Neural crest cell (in vitro differentiated cells): ENCODE measurements around the gene TAPBPL. TPM values are rescaled to one million over a fixed set of nuclear protein-coding genes. Genes with fewer than 3 reads are reported as not detected.
A peak's percentile ranks its signal among the peaks of the same experiment; 100 is the strongest.

Experiments used
- DNase-seq: peaks from one replicate; pipeline ENCODE4 v3.0.0; 2021; ENCODE audit warnings: low read depth, mixed read lengths, low spot score
- H3K27ac Mint-ChIP-seq: one replicate; pipeline ENCODE4 v1.8.0; 2021; ENCODE audit warnings: mild to moderate bottlenecking, mixed read lengths; ENCODE audit not compliant: unreplicated experiment
- H3K27me3 Mint-ChIP-seq: 2 replicates; pipeline ENCODE4 v1.8.0; 2021; ENCODE audit warnings: low read depth, mild to moderate bottlenecking, mixed read lengths
- H3K36me3 Mint-ChIP-seq: 2 replicates; pipeline ENCODE4 v1.8.0; 2021; ENCODE audit warnings: low read depth, mild to moderate bottlenecking, mixed read lengths
- H3K4me1 Mint-ChIP-seq: 2 replicates; pipeline ENCODE4 v1.8.0; 2021; ENCODE audit warnings: mixed read lengths
- H3K4me3 Mint-ChIP-seq: one replicate; pipeline ENCODE4 v1.8.0; 2021; ENCODE audit warnings: mild to moderate bottlenecking, mixed read lengths
- H3K9me3 Mint-ChIP-seq: 2 replicates; pipeline ENCODE4 v1.8.0; 2021; ENCODE audit warnings: mixed read lengths
- long read RNA-seq: library from polyadenylated mRNA; unstranded; transcript quantifications from one replicate; pipeline ENCODE4 v2.0.0, GENCODE V29; 2020
- total RNA-seq: library from RNA; stranded (reverse); gene quantifications from 2 replicates; pipeline ENCODE4 v1.2.1, GENCODE V29; 2021
- TF ChIP-seq, protein P1 (sequence below): fragments of 200-600 bp; sonication (generic); conservative IDR thresholded peaks from 2 replicates; pipeline ENCODE4 v1.5.0; 2021; ENCODE audit warnings: antibody characterized with exemption, mild to moderate bottlenecking

The TAPBPL gene, protein sequence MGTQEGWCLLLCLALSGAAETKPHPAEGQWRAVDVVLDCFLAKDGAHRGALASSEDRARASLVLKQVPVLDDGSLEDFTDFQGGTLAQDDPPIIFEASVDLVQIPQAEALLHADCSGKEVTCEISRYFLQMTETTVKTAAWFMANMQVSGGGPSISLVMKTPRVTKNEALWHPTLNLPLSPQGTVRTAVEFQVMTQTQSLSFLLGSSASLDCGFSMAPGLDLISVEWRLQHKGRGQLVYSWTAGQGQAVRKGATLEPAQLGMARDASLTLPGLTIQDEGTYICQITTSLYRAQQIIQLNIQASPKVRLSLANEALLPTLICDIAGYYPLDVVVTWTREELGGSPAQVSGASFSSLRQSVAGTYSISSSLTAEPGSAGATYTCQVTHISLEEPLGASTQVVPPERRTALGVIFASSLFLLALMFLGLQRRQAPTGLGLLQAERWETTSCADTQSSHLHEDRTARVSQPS
- total RNA-seq = 0.73 and 1.2 TPM in 2 replicates
- long read RNA-seq, partial matches to known transcripts = 0 of 2 reads
- long read RNA-seq, other reads (novel, unspliced or antisense) = 2 of 2 reads

DNA sequence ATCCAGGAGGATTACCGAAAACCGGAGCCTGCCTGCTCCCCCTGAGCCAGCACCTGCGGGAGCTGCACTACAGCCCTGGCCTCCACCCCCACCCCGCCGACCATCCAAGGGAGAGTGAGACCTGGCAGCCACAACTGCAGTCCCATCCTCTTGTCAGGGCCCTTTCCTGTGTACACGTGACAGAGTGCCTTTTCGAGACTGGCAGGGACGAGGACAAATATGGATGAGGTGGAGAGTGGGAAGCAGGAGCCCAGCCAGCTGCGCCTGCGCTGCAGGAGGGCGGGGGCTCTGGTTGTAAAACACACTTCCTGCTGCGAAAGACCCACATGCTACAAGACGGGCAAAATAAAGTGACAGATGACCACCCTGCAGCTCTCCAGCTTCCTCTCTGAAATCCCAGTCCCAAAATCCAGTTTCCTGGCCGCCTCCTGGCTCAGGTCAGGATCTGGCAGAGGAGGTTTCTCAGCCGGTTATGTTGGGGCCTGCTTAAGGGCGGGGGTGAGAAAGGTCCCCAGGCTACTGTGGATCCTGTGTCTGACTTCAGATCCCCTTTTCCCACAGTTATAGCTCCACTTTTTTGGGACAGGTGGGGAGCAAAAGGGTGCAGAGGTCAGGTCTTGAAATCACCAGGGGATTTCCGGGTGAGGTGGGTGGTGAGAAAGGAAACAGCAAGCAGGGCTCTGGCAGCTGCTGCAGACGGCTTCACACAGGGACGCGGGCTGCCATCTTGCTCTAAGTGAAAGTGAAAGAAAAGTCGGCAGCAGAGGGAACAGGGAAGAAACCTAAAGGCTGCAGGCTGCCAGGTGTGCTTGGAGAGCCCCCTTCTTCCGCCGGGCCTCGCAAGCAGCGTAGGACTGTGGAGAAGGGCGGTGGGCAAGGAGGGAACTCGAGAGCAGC lies at the start of gene TAPBPL:
TAPBPL (plus strand) TSS at position 695 of the 897 bp plus-strand sequence. CDS start 207 bp downstream, outside the sequence.
- peak within 1 kb of the TSS; percentile 92 for H3K27ac Mint-ChIP-seq
- peaks cover 26% of the 10 kb centered on the region for H3K4me1 Mint-ChIP-seq
- H3K27me3 Mint-ChIP-seq = no peaks in the 10 kb centered on the region
- no peaks in the 10 kb centered on the region for H3K36me3 Mint-ChIP-seq
- peak within 1 kb of the TSS; percentile 87 for H3K4me3 Mint-ChIP-seq
- no peaks in the 10 kb centered on the region for H3K9me3 Mint-ChIP-seq
- DNase-seq = peak; percentile 44
- TF ChIP-seq, protein P1, sequence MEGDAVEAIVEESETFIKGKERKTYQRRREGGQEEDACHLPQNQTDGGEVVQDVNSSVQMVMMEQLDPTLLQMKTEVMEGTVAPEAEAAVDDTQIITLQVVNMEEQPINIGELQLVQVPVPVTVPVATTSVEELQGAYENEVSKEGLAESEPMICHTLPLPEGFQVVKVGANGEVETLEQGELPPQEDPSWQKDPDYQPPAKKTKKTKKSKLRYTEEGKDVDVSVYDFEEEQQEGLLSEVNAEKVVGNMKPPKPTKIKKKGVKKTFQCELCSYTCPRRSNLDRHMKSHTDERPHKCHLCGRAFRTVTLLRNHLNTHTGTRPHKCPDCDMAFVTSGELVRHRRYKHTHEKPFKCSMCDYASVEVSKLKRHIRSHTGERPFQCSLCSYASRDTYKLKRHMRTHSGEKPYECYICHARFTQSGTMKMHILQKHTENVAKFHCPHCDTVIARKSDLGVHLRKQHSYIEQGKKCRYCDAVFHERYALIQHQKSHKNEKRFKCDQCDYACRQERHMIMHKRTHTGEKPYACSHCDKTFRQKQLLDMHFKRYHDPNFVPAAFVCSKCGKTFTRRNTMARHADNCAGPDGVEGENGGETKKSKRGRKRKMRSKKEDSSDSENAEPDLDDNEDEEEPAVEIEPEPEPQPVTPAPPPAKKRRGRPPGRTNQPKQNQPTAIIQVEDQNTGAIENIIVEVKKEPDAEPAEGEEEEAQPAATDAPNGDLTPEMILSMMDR = no peak

DNA sequence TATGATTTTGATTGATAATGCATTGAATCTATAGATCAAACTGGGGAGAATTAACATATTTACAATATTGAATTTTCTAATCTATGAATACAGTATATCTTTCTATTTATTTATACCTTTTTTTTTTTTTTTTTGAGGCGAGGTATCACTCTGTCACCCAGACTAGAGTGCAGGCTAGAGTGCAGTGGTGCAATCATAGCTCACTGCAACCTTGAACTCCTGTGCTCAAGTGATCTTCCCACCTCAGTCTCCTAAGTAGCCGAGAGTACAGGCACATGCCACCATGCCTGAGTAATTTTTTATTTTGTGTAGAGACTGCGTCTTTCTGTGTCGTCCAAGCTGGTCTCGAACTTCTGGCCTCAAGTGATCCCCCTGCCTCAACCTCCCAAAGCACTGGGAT lies 47.5 kb upstream of the TAPBPL start:
- peaks cover 4% of the 10 kb centered on the region for H3K9me3 Mint-ChIP-seq
- H3K27me3 Mint-ChIP-seq = no peaks in the 10 kb centered on the region
- H3K4me1 Mint-ChIP-seq = no peaks in the 10 kb centered on the region
- no peak overlapping the region for H3K4me3 Mint-ChIP-seq
- peak overlapping the region; percentile 43 for H3K27ac Mint-ChIP-seq
- H3K36me3 Mint-ChIP-seq = no peaks in the 10 kb centered on the region
- TF ChIP-seq, protein P1 = no peak
- no peak for DNase-seq

DNA sequence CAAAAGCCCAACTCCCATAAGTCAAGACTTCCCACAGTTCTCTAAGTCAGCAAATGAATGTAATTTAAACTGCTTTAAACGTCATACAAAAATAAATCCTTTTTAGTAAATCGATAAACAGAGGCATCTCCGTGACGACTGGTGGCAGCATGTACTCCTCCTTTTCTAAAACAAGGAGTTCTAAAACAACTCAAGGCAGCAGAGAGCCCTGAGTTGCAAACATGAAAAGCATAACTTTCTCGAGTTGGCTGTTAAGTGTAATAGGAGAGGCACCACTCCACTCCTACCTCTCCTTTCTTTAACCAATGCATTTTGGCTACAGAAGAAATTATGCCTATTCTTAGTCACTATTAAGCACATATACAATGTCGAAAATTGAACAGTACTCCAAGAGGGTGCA lies 45.9 kb upstream of the TAPBPL start:
- no peaks in the 10 kb centered on the region for H3K4me1 Mint-ChIP-seq
- H3K27ac Mint-ChIP-seq = peak overlapping the region; percentile 43
- no peaks in the 10 kb centered on the region for H3K27me3 Mint-ChIP-seq
- peaks cover 4% of the 10 kb centered on the region for H3K9me3 Mint-ChIP-seq
- TF ChIP-seq, protein P1 = no peak
- H3K36me3 Mint-ChIP-seq = no peaks in the 10 kb centered on the region
- DNase-seq = no peak
- H3K4me3 Mint-ChIP-seq = no peak overlapping the region

DNA sequence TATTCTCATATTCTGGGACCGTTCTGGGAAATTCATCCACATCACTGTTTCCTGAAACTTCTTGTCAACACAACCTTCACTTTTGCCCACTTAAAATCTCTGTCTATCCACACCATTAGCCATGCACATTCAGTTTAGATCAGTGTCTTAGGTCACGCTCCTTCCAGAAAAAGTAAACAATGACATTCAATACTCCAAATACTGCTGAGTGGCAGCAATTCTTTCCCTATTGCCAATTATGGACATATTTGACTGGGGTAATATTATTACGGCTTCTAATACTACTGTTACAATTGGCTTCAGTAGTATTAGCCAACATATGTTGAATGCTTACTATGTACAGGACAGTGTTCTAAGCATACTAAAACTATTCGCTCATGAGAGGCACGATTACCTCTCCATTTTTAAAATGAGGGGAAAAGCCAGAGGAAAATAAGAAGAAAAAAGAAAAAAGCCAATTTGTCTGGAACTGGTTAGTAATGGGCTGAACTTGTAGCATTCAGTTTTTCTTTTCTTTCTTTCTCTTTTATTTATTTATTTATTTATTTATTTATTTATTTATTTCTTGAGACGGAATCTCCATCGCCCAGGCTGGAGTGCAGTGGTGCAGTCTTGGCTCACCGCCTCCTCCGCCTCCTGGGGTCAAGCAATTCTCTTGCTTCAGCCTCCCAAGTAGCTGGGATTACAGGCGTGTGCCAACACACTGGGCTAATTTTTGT lies 44.4 kb upstream of the TAPBPL start:
- Mint-ChIP-seq H3K4me3 (no peak overlapping the region), H3K27me3 (no peaks in the 10 kb centered on the region), H3K36me3 (no peaks in the 10 kb centered on the region), H3K4me1 (no peaks in the 10 kb centered on the region), H3K9me3 (peaks cover 4% of the 10 kb centered on the region), H3K27ac (no peak overlapping the region)
- TF ChIP-seq, protein P1 = no peak
- DNase-seq = no peak

DNA sequence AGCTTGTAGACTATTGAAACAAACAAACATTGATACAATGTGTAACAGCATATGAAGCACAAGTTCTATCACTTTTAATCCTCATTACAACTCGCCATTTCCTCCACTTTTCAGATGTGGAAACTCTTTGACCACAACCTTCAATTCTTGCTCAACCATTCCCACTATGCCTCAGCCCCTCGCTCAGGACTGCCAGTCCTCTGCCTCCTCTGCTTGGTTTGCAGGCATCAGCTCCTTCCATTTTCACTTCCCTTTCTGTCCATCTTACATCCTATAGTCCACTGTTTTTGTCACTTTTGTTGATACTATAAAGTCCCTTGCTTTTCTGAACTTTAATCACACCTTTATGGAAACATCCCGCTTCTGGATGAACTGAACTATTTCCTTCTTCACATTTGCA lies 35.2 kb upstream of the TAPBPL start:
- no peak overlapping the region for H3K27ac Mint-ChIP-seq
- H3K9me3 Mint-ChIP-seq = peaks cover 6% of the 10 kb centered on the region
- no peaks in the 10 kb centered on the region for H3K27me3 Mint-ChIP-seq
- H3K4me1 Mint-ChIP-seq = peaks cover 3% of the 10 kb centered on the region
- TF ChIP-seq, protein P1 = no peak
- H3K4me3 Mint-ChIP-seq = no peak overlapping the region
- H3K36me3 Mint-ChIP-seq = no peaks in the 10 kb centered on the region
- no peak for DNase-seq
